OCI-LY7 (cell line): Measurements from ENCODE around the gene TMEM186.

Experiments
- CTCF ChIP-seq: fragments of 200-600 bp; sonication (generic); conservative IDR thresholded peaks from 2 replicates; pipeline ENCODE4 v1.5.1; 2014; ENCODE audit warnings: mild to moderate bottlenecking, antibody characterized with exemption, low read length, moderate library complexity, mixed read lengths
- EZH2phosphoT487 ChIP-seq: fragments of 200-600 bp; sonication (generic); IDR thresholded peaks from 2 replicates; pipeline ENCODE4 v1.6.1; 2018; ENCODE audit warnings: low read depth, borderline replicate concordance, mild to moderate bottlenecking, mixed run types, antibody characterized with exemption, low read length, moderate library complexity, mixed read lengths

- TF ChIP-seq CTCF: no peak
- TF ChIP-seq EZH2phosphoT487: no peak
Measured at GRCh38 chr16:8832717-8833105, 35.3 kb upstream of the TMEM186 start.
